D721Med (cell line): Measurements from ENCODE around the gene BACH2.

ENCODE experiments used
- DNase-seq: peaks from one replicate; pipeline ENCODE4 v3.0.0; 2011; ENCODE audit warnings: low spot score; ENCODE audit not compliant: insufficient read length
- FAIRE-seq: peaks from 2 replicates; lab custom pipeline; 2011; peaks lifted over from hg19 to GRCh38; lab: Jason Lieb, UNC
- TF ChIP-seq, protein P1 (sequence below): IDR thresholded peaks from 2 replicates; pipeline ENCODE4 v1.5.1; 2012; ENCODE audit warnings: mild to moderate bottlenecking, control low read depth; ENCODE audit not compliant: insufficient read depth; ENCODE audit errors: missing control alignments

BACH2 gene

GRCh38 chr6:90328004-90328403 lies 31.4 kb upstream of the BACH2 start:
- no peak for DNase-seq
- no peak for FAIRE-seq
- TF ChIP-seq, protein P1, sequence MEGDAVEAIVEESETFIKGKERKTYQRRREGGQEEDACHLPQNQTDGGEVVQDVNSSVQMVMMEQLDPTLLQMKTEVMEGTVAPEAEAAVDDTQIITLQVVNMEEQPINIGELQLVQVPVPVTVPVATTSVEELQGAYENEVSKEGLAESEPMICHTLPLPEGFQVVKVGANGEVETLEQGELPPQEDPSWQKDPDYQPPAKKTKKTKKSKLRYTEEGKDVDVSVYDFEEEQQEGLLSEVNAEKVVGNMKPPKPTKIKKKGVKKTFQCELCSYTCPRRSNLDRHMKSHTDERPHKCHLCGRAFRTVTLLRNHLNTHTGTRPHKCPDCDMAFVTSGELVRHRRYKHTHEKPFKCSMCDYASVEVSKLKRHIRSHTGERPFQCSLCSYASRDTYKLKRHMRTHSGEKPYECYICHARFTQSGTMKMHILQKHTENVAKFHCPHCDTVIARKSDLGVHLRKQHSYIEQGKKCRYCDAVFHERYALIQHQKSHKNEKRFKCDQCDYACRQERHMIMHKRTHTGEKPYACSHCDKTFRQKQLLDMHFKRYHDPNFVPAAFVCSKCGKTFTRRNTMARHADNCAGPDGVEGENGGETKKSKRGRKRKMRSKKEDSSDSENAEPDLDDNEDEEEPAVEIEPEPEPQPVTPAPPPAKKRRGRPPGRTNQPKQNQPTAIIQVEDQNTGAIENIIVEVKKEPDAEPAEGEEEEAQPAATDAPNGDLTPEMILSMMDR, result no peak

GRCh38 chr6:90326404-90327057 lies 29.9 kb upstream of the BACH2 start:
- FAIRE-seq (no peak), DNase-seq (no peak)
- TF ChIP-seq, protein P1, result no peak

- FAIRE-seq (no peak), DNase-seq (no peak)
- TF ChIP-seq, protein P1, result no peak
Observed at GRCh38 chr6:90323706-90324105, 27.1 kb upstream of the BACH2 start.

DNA sequence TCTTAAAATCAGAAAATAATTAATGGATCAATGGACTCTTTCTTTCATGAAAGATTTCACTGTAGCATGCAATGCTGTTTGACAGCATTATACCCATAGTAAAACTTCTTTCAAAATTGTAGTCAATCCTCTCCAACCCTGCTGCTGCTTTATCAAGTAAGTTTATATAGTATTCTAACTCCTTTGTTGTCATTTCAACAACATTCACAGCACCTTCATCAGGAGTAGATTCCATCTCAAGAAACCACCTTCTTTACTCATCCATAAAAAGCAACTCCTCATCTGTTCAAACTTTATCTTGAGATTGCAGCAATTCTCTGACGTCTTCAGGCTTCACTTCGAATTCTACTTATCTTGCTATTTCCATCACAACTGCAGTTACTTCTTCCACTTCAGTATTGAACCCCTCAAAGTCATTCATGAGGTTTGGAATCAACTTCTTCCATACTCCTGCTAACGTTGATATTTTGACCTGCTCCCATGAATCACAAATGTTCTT lies 26.4 kb upstream of the BACH2 start:
- DNase-seq, result no peak
- no peak for FAIRE-seq
- TF ChIP-seq, protein P1, result no peak

GRCh38 chr6:90319979-90320685 lies 23.5 kb upstream of the BACH2 start:
- TF ChIP-seq, protein P1, result no peak
- DNase-seq, result no peak
- no peak for FAIRE-seq

- TF ChIP-seq, protein P1, result no peak
- DNase-seq (no peak), FAIRE-seq (no peak)
Observed at GRCh38 chr6:90319044-90319443, 22.4 kb upstream of the BACH2 start.

DNA sequence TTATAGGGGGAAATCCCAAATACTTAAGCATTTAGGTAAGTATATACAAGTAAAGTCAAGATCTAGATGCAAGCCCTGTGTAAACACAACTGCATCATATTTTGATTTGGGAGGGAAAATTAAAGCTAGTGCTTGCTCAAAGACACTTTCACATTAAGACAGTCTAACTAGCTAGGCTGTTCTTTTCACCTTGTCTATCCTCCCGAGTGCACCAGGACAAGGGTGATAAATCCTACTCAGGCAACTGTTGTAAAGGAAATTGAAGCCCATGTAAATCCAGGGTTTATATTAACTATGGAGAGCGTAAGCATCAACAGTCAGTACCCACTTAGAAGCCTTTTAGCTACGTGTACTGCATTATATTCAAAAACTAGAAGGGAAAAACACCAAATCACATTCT lies 19.3 kb upstream of the BACH2 start:
- no peak for FAIRE-seq
- TF ChIP-seq, protein P1, result no peak
- no peak for DNase-seq
